Neural cell (in vitro differentiated cells): ENCODE data around the gene ANAPC10. TPM values are rescaled to one million over a fixed set of nuclear protein-coding genes. Genes with fewer than 3 reads are reported as not detected.

Experiments
- H2AFZ ChIP-seq: fragments of 200-600, 300-800 bp; sonication (generic), shearing (Covaris generic); 2 replicates; pipeline ENCODE4 v1.6.0; 2014; ENCODE audit warnings: low read depth, mild to moderate bottlenecking, antibody characterized with exemption, low read length, moderate library complexity
- H3F3A ChIP-seq: fragments of 200-600 bp; shearing (Covaris generic); 2 replicates; pipeline ENCODE4 v1.6.1; 2016; ENCODE audit warnings: mild to moderate bottlenecking, moderate library complexity, mixed read lengths, antibody characterized with exemption, low read length; ENCODE audit not compliant: insufficient read depth, poor library complexity, severe bottlenecking
- H3K27ac ChIP-seq: fragments of 200-600, 300-800 bp; sonication (generic), shearing (Covaris generic); 2 replicates; pipeline ENCODE4 v1.5.1; 2014; ENCODE audit warnings: mild to moderate bottlenecking, low read length, moderate library complexity
- H3K27me3 ChIP-seq: fragments of 300-800, 200-600 bp; sonication (generic), shearing (Covaris generic); 2 replicates; pipeline ENCODE4 v1.6.0; 2014; ENCODE audit warnings: mild to moderate bottlenecking, low read depth, low read length, moderate library complexity; ENCODE audit not compliant: insufficient read depth
- H3K36me3 ChIP-seq: fragments of 300-800, 200-600 bp; sonication (generic), shearing (Covaris generic); 2 replicates; pipeline ENCODE4 v1.5.1; 2014; ENCODE audit warnings: mild to moderate bottlenecking, antibody characterized with exemption, low read length, moderate library complexity; ENCODE audit not compliant: insufficient read depth
- H3K4me2 ChIP-seq: fragments of 300-800, 200-600 bp; sonication (generic), shearing (Covaris generic); 2 replicates; pipeline ENCODE4 v1.6.0; 2014; ENCODE audit warnings: mild to moderate bottlenecking, low read length
- H3K4me3 ChIP-seq: fragments of 300-800, 200-600 bp; sonication (generic), shearing (Covaris generic); 2 replicates; pipeline ENCODE4 v1.5.1; 2014; ENCODE audit warnings: mild to moderate bottlenecking, low read length, moderate library complexity
- H3K79me2 ChIP-seq: fragments of 200-600 bp; shearing (Covaris generic); replicated peaks from 2 replicates; pipeline ENCODE4 v1.6.0; 2014; ENCODE audit warnings: mild to moderate bottlenecking, low read length, moderate library complexity; ENCODE audit not compliant: insufficient read depth
- H3K9ac ChIP-seq: fragments of 300-800, 200-600 bp; sonication (generic), shearing (Covaris generic); 2 replicates; pipeline ENCODE4 v1.6.1; 2016; ENCODE audit warnings: mild to moderate bottlenecking, low read length, mixed read lengths
- H3K9me2 ChIP-seq: fragments of 200-600 bp; shearing (Covaris generic); 2 replicates; pipeline ENCODE4 v1.6.1; 2016; ENCODE audit warnings: mild to moderate bottlenecking, low read length, mixed read lengths; ENCODE audit not compliant: insufficient read depth
- H3K9me3 ChIP-seq: fragments of 200-600, 300-800 bp; sonication (generic), shearing (Covaris generic); 2 replicates; pipeline ENCODE4 v1.6.1; 2016; ENCODE audit warnings: mild to moderate bottlenecking, mixed run types, low read length, moderate library complexity, mixed read lengths
- H4K20me1 ChIP-seq: fragments of 200-600 bp; shearing (Covaris generic); 2 replicates; pipeline ENCODE4 v1.6.1; 2016; ENCODE audit warnings: mild to moderate bottlenecking, mixed run types; ENCODE audit not compliant: insufficient read depth
- EP300 ChIP-seq: fragments of 450-650 bp; conservative IDR thresholded peaks from 2 replicates; pipeline ENCODE4 v1.6.1; 2014; ENCODE audit warnings: antibody characterized with exemption, mild to moderate bottlenecking, moderate library complexity; ENCODE audit not compliant: poor library complexity, severe bottlenecking
- EZH2 ChIP-seq: fragments of 200-600, 300-800 bp; shearing (Covaris generic), sonication (generic); IDR thresholded peaks from 2 replicates; pipeline ENCODE4 v1.6.1; 2014; ENCODE audit warnings: antibody characterized with exemption, low read length, borderline replicate concordance, mild to moderate bottlenecking; ENCODE audit not compliant: insufficient read depth, poor library complexity, severe bottlenecking
- MXI1 ChIP-seq: fragments of 450-650 bp; conservative IDR thresholded peaks from 2 replicates; pipeline ENCODE4 v1.6.1; 2014; ENCODE audit warnings: antibody characterized with exemption, mild to moderate bottlenecking; ENCODE audit not compliant: poor library complexity, severe bottlenecking
- POLR2AphosphoS5 ChIP-seq: IDR thresholded peaks from 2 replicates; pipeline ENCODE4 v1.6.1; 2012
- RAD21 ChIP-seq: fragments of 450-650 bp; conservative IDR thresholded peaks from 2 replicates; pipeline ENCODE4 v1.6.1; 2014; ENCODE audit warnings: antibody characterized with exemption, mild to moderate bottlenecking, moderate library complexity
- SMC3 ChIP-seq: fragments of 450-650 bp; conservative IDR thresholded peaks from 2 replicates; pipeline ENCODE4 v1.6.1; 2014; ENCODE audit warnings: antibody characterized with exemption, mild to moderate bottlenecking, moderate library complexity; ENCODE audit not compliant: poor library complexity
- TAF1 ChIP-seq: IDR thresholded peaks from 2 replicates; pipeline ENCODE4 v1.6.1; 2012; ENCODE audit warnings: low read depth
- polyA plus RNA-seq: library from polyadenylated mRNA; depleted of rRNA; stranded (reverse); fragments of >200 nt; gene quantifications from 2 replicates; pipeline ENCODE4 v1.2.3, GENCODE V29; 2014
- TF ChIP-seq, protein P1 (sequence below): IDR thresholded peaks from 2 replicates; pipeline ENCODE4 v1.6.1; 2012; ENCODE audit warnings: borderline replicate concordance
- TF ChIP-seq, protein P2 (sequence below): fragments of 450-650 bp; IDR thresholded peaks from 2 replicates; pipeline ENCODE4 v1.5.1; 2014; ENCODE audit warnings: antibody characterized with exemption, mild to moderate bottlenecking, moderate library complexity; ENCODE audit not compliant: poor library complexity, severe bottlenecking

The ANAPC10 gene
- polyA plus RNA-seq, 1 donor from 2014 or later = 37.7 TPM

DNA sequence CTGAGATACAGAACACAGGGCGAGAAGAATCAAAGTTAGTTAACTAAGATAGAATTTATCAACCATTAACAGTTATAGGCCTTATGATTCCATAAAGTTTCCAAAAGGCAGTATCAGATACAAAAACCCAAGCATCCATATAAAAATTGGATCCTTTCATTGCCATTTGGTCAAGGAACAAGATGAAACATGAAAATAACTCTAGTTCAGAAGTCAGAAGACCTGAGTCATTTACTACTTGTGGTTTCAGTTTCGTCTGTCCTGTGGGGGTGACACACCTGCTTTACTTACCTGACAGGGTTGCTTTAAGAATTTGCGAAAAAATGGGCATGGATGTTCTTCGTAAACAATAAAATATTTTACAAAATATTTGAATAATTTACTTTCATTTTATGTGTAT, 130.8 kb downstream of the ANAPC10 start:
- TF ChIP-seq MXI1 (no peak), EZH2 (no peak), TAF1 (no peak), SMC3 (no peak), POLR2AphosphoS5 (no peak), RAD21 (no peak), EP300 (no peak)
- TF ChIP-seq, protein P1, sequence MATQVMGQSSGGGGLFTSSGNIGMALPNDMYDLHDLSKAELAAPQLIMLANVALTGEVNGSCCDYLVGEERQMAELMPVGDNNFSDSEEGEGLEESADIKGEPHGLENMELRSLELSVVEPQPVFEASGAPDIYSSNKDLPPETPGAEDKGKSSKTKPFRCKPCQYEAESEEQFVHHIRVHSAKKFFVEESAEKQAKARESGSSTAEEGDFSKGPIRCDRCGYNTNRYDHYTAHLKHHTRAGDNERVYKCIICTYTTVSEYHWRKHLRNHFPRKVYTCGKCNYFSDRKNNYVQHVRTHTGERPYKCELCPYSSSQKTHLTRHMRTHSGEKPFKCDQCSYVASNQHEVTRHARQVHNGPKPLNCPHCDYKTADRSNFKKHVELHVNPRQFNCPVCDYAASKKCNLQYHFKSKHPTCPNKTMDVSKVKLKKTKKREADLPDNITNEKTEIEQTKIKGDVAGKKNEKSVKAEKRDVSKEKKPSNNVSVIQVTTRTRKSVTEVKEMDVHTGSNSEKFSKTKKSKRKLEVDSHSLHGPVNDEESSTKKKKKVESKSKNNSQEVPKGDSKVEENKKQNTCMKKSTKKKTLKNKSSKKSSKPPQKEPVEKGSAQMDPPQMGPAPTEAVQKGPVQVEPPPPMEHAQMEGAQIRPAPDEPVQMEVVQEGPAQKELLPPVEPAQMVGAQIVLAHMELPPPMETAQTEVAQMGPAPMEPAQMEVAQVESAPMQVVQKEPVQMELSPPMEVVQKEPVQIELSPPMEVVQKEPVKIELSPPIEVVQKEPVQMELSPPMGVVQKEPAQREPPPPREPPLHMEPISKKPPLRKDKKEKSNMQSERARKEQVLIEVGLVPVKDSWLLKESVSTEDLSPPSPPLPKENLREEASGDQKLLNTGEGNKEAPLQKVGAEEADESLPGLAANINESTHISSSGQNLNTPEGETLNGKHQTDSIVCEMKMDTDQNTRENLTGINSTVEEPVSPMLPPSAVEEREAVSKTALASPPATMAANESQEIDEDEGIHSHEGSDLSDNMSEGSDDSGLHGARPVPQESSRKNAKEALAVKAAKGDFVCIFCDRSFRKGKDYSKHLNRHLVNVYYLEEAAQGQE = no peak
- TF ChIP-seq, protein P2, sequence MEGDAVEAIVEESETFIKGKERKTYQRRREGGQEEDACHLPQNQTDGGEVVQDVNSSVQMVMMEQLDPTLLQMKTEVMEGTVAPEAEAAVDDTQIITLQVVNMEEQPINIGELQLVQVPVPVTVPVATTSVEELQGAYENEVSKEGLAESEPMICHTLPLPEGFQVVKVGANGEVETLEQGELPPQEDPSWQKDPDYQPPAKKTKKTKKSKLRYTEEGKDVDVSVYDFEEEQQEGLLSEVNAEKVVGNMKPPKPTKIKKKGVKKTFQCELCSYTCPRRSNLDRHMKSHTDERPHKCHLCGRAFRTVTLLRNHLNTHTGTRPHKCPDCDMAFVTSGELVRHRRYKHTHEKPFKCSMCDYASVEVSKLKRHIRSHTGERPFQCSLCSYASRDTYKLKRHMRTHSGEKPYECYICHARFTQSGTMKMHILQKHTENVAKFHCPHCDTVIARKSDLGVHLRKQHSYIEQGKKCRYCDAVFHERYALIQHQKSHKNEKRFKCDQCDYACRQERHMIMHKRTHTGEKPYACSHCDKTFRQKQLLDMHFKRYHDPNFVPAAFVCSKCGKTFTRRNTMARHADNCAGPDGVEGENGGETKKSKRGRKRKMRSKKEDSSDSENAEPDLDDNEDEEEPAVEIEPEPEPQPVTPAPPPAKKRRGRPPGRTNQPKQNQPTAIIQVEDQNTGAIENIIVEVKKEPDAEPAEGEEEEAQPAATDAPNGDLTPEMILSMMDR = no peak
- no peaks in the 10 kb centered on the region for H4K20me1 ChIP-seq

DNA sequence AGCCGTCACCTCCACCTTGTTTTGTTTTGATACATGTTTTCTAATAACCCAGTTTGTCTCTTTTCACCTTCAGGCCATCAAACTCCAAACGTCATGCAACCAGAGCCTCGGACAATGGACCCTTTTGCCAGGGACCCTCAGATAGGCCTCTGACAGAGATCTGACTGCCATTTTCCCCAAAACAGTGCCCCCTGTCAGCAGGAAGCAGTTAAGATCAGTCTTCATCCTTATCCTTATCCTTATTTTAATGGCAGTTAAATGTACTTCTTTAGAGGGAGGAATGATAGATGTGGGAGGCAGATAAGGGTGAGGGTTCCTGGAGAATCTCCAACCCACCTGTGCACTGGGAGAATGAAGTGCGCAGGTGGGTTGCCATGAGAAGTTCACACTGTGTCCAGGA, 135.7 kb downstream of the ANAPC10 start:
- Histone ChIP-seq H3F3A (no peaks in the 10 kb centered on the region), H3K9ac (no peak overlapping the region), H3K36me3 (no peaks in the 10 kb centered on the region), H3K9me2 (no peaks in the 10 kb centered on the region), H3K79me2 (no peaks in the 10 kb centered on the region), H4K20me1 (no peaks in the 10 kb centered on the region), H3K4me3 (no peak overlapping the region), H3K9me3 (no peaks in the 10 kb centered on the region), H3K27me3 (no peaks in the 10 kb centered on the region), H3K4me2 (no peak overlapping the region), H3K27ac (no peak overlapping the region), H2AFZ (no peak overlapping the region)
- TF ChIP-seq, protein P2 = no peak
- TF ChIP-seq EP300 (no peak), SMC3 (no peak), MXI1 (no peak), EZH2 (no peak), POLR2AphosphoS5 (no peak), RAD21 (no peak), TAF1 (no peak)
- TF ChIP-seq, protein P1 = no peak

More for the DNA sequence above, 130.8 kb downstream of the ANAPC10 start:
- no peaks in the 10 kb centered on the region for H3F3A ChIP-seq
- H3K9me2 ChIP-seq = no peaks in the 10 kb centered on the region
- no peak overlapping the region for H3K9ac ChIP-seq
- H3K27me3 ChIP-seq = no peaks in the 10 kb centered on the region
- H3K4me3 ChIP-seq = no peak overlapping the region
- H3K79me2 ChIP-seq = no peaks in the 10 kb centered on the region
- H3K36me3 ChIP-seq = no peaks in the 10 kb centered on the region
- no peak overlapping the region for H3K4me2 ChIP-seq
- no peak overlapping the region for H2AFZ ChIP-seq
- H3K27ac ChIP-seq = no peak overlapping the region
- H3K9me3 ChIP-seq = no peaks in the 10 kb centered on the region
